A673 (cell line): Measurements from ENCODE around the gene LYZ.

Experiments
- CTCF ChIP-seq: fragments of 300-800, 200-600 bp; sonication (generic); conservative IDR thresholded peaks from 2 replicates; pipeline ENCODE4 v1.5.1; 2017; ENCODE audit warnings: low read depth, mild to moderate bottlenecking, antibody characterized with exemption, low read length, moderate library complexity, mixed read lengths
- EZH2 ChIP-seq: fragments of 200-600 bp; sonication (generic); IDR thresholded peaks from 2 replicates; pipeline ENCODE4 v1.6.1; 2017; ENCODE audit warnings: borderline replicate concordance, low read depth, mild to moderate bottlenecking, mixed read lengths, antibody characterized with exemption, low read length; ENCODE audit not compliant: poor library complexity, severe bottlenecking

- TF ChIP-seq CTCF (no peak), EZH2 (no peak)
Observed at GRCh38 chr12:69321351-69321750, 26.8 kb upstream of the LYZ start.
